ENCODE data around the gene OVCA2. TPM values are rescaled to one million over a fixed set of nuclear protein-coding genes. Genes with fewer than 3 reads are reported as not detected.

Gene OVCA2
- total RNA-seq, 1 donor from 2014 or later: 14.7 TPM

DNA sequence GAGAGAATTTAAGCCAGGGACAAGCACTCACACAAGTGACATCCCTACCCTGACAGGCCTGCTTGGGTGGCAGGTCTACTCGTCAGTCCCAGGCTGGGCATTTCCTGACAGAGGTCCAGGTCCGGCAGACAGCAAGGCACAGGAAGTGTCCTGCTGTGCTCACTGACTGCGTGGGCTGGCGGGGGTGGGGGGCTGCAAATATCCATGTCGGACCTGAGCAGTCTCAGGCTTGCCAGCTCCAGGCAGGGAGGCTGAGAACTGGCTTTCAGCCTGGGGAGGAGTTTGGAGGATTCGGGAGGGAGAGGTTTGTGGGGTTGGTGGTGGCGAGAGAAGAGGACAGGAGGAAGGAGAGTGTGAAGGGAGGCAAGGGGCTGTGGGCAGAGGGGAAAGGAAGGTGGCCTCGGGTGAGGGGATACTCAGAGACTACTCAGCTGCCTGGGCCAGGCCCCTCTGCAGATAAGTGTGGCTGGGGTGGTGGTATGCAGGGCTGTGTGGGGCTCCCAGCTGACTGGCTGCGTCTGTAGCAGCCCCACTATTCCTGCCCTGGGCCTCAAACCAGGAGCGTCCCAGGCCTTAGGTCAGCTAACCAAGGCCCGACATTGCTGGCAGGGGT is 20.9 kb downstream of the OVCA2 start:
- DNase-seq (ENCODE audit: low spot score in 2 of 2): no peak
- no peak for FAIRE-seq

DNA sequence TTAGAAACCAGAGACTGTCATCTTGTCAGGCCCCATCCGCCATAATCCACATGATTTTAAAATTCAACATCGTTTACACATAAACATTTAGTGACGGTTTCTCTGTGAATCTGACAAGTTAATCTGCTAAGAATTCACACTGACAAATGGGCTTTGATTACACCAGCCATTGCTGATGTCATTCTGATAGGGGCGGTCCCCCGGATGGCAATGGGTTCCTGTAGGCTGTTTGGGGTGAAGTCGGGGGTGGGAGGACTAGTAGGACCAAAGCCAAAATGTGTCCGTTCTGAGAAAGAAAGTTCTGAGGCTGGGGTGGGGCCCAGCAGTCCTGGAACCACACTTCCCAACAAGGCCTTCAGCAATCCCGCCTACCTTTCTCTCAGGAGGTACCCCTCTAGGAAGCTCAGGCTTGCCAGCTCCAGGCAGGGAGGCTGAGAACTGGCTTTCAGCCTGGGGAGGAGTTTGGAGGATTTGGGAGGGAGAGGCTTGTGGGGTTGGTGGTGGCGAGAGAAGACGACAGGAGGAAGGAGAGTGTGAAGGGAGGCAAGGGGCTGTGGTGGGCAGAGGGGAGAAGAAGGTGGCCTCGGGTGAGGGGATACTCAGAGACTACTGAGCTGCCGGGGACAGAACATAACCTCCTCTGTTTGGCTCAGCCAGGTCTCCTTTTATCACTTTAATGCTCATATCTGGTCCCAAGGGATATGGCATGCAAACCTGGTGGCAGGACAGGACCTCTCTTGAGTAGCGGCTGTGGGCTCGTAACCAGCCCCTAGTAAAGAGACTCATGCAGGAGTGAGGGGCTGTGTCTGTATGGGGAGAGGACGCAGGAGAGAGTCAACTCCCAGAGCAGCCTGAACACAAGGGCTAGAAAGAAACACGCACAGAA is 21.7 kb downstream of the OVCA2 start:
- FAIRE-seq: no peak
- no peak for DNase-seq (ENCODE audit: low spot score in 2 of 2)

- DNase-seq (ENCODE audit: low spot score in 2 of 2): no peak
- FAIRE-seq: no peak
Measured at GRCh38 chr17:2064147-2064489, 22.3 kb downstream of the OVCA2 start.

- no peak for DNase-seq (ENCODE audit: low spot score in 2 of 2)
- no peak for FAIRE-seq
Measured at GRCh38 chr17:2064520-2064971, 22.7 kb downstream of the OVCA2 start.

DNA sequence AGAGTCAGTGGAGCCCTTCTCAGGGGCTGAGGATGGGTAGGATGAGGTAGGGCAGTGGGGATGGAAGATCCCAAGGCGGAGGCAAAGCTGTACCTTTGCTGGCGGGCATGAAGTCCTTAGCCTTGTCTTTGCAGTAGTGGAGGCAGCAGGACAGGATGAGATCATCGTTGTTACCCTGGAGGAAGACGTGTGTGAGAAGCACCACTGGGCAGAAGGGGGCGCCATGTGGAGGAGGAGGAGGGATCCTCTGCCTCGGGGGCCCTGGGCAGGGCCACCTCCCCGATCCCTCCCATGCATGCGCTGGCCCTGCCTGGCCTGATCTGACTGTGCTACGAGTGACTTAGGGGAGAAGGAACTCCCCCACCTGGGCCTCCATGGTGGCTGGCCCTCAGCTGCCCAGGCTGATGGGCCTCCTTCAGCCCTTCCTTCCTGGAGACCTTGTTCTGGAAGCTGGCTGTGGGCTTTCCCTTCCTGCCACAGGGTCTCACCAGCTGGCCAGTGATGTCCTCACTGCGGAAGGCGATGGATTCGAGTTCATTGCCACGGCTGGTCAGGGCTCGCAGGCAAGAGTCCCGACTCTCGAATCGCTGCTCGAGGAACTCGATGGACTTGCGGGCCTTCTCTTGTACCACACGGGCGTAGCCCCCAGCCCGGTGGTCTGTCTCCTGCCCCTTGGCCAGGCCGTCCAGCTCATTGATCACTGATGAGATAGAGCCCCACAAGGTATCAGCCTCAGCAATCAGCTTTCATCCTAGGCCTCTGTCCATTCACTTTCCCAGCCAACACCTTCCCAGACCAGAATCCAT is 23.4 kb downstream of the OVCA2 start:
- DNase-seq (ENCODE audit: low spot score in 2 of 2) (no peak), FAIRE-seq (no peak)

- DNase-seq (ENCODE audit: low spot score in 2 of 2): no peak
- no peak for FAIRE-seq
Measured at GRCh38 chr17:2065949-2066400, 24.2 kb downstream of the OVCA2 start.

DNA sequence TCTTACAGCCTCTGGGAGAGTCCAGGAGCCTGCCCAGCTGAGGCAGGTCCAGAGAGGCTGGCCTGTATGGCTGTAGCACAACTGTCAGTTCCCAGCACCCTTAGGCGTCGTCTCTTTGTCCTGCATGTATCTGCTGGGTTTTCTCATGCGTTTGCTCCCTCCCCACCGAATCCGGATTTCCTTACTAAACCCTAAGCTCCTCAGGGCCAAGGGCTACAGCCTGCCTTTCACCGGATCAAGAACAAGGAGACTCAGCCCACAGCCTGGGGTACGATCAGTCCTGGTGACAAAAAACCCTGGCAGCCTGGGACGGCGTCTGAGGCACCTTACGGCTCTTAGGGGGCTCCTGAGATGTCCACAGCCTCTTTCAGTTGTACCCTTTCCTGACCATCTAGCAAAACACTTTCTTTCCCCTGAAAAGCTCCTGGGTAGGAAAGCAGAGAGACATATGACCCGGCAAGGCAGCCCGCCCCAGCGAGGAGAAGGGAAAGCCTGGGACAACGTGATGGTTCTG is 25.3 kb downstream of the OVCA2 start:
- FAIRE-seq (no peak), DNase-seq (ENCODE audit: low spot score in 2 of 2) (no peak)

- FAIRE-seq: no peak
- DNase-seq (ENCODE audit: low spot score in 2 of 2): no peak
Measured at GRCh38 chr17:2067608-2068024, 25.8 kb downstream of the OVCA2 start.

- FAIRE-seq (no peak), DNase-seq (ENCODE audit: low spot score in 2 of 2) (no peak)
Measured at GRCh38 chr17:2068031-2068518, 26.3 kb downstream of the OVCA2 start.

GRCh38 chr17:2068519-2069051 is 26.8 kb downstream of the OVCA2 start:
- no peak for DNase-seq (ENCODE audit: low spot score in 2 of 2)
- no peak for FAIRE-seq

DNA sequence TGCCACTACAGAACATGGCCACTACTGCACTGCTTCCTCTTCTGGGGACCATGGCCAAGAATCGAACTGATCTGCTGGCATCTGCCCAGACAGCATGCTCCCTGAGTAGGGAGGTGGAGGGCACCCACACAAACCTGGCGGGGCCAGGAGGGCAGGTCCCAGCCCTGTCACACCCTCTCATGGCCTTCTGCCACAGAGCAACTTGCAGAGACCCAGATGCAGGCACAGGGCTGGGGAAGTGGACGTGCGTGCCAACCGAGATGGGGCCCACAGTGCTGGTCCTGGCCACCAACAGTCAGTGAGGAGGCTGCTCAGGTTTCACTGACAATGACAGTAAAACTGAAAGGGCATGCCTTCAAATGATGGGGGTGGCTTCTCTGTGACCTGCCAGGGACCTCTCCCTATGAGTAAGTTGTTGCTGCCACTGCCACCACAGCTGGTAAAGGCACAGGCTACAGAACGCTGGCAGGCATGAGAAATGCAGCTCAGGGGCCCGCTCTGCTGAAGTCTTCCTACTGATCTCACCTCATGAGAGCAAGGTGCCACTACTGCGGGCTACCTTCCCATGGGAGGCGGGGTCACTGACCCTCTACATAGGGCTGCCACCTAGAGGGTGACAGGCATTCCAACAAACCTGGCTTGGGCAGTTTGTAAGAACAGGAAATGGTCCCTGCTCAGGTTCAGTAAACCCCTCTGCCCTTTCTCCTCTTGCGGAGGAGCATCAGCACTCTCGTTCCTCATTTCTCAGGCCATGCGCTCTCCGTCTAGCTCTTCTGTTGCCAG is 28.6 kb downstream of the OVCA2 start:
- DNase-seq (ENCODE audit: low spot score in 2 of 2) (no peak), FAIRE-seq (no peak)

- FAIRE-seq (no peak), DNase-seq (ENCODE audit: low spot score in 2 of 2) (no peak)
Measured at GRCh38 chr17:2071024-2071385, 29.2 kb downstream of the OVCA2 start.

DNA sequence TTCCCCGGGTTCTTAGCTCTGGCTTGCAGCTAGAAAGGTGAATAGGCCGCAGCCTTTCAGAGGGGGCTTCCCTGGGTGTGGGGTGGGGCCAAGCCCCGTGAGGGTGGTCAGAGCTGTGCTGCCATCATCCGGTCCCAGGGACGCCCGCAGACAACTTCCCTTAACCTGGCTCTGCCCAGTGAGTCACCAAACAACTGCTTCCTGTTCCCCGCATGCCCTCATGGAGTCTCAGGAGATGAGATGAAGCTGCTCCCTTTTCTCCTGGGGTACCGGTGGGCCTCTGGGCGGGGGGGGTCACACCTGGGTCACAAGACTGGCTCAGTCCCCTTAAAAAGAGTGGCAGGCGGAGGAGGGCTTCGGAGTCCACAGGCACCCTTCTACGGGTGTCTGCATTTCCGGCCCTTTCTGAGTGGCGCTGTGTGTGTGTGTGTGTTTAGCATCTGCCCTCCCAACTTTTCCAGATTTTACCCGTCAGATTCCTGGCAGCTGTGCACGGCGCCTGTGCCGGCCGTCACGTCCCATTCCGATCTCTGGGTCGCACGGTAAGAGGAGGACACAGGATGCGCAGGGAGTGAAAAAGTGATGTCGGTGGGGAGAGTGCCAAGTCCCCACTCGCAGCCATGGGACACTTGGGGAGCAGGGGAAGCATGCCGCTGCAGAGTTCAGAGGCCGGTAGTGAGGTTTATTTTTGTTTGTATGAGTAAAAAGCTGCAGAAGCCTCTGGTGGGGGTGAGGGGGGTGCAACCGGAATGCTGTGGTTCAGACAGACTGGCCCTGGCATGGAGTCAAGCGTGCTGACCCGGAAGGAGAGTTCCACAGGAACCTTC is 29.8 kb downstream of the OVCA2 start:
- no peak for DNase-seq (ENCODE audit: low spot score in 2 of 2)

DNA sequence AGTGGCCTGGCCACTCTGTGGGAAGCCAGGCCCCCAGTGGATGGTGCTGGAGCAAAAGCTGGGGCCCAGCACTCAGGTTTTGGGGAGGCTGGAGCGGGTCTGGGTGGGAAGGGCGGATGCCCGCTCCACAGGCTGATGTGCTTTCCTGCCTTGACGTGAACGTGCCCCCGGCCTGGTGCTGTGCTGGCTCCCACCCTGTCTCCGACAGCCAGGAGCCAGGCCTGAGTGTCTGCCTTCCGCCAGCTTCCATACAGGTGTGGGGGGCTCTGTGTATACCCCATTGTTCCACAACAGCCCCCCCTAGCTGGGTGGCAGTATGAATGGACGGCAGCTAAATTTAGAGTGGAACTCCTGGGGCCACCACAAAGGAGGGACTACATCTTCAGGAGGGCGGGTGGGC is 33.1 kb downstream of the OVCA2 start:
- FAIRE-seq: no peak

More for the DNA sequence above, 29.8 kb downstream of the OVCA2 start:
- FAIRE-seq: no peak

DNA sequence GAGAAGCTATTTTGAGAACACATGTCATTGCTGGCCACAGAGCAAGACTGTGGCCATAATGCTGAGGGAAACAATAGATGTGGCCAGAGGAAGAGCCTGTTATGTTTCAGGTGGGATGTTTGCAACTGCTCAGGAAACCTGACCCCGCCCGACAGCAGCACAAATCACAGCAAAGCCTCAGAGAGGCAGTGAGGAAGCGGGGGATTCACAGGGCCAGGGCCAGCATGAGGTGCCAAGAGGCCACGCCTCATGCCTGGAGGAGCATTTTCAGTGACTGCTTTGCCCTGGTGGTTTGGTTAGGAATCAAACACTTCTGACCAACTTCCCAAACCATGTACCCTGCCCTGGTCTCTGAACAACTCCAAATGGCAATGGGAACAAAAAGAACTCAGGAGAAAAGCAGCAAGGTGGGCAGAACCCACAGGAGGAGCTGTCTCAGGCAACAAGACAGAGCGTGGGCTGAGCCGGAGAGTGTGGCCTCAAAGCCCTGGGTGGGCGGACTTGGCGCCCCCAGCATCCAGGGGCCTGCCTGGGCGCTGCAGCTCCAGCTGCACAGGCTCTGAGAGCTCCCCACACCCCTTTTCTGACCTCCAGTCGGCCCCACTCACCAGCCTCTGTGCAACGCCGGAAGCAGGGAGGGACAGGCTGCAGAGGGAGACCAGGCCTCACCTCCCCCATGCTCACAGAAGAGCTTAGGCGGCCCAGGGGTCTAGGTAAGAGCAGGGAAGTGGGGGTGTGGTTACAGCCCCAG is 33.7 kb downstream of the OVCA2 start:
- no peak for FAIRE-seq
- DNase-seq (ENCODE audit: low spot score in 2 of 2): no peak

More for the DNA sequence above, 33.1 kb downstream of the OVCA2 start:
- no peak for DNase-seq (ENCODE audit: low spot score in 2 of 2)

GRCh38 chr17:2076087-2076984 is 34.5 kb downstream of the OVCA2 start:
- FAIRE-seq (no peak), DNase-seq (ENCODE audit: low spot score in 2 of 2) (no peak)

GRCh38 chr17:2077040-2077439 is 35.2 kb downstream of the OVCA2 start:
- FAIRE-seq: no peak
- no peak for DNase-seq (ENCODE audit: low spot score in 2 of 2)
